SK-N-SH treated with all-trans-retinoic acid at 6 μM for 48 hours (cell line): ENCODE results near the gene COL6A2.

Source experiments
- ATAC-seq: fragments of 200-7000 bp; cut with Tn5 transposase; 3 replicates; pipeline ENCODE4 v1.9.1; 2020; ENCODE audit warnings: mild to moderate bottlenecking, moderate library complexity
- ARNTL ChIP-seq: fragments of 450-650 bp; formaldehyde crosslinking; IDR thresholded peaks from 2 replicates; pipeline ENCODE4 v1.5.0; 2020; ENCODE audit warnings: low read depth, mild to moderate bottlenecking, moderate library complexity, borderline replicate concordance
- BACH2 ChIP-seq: fragments of 250-450 bp; sonication (Bioruptor Pico); IDR thresholded peaks from 2 replicates; pipeline ENCODE4 v1.9.0; 2021; ENCODE audit warnings: mild to moderate bottlenecking, borderline replicate concordance
- CREB5 ChIP-seq: fragments of 250-450 bp; sonication (Bioruptor Pico); IDR thresholded peaks from 2 replicates; pipeline ENCODE4 v1.5.1; 2020; ENCODE audit warnings: low read depth, mild to moderate bottlenecking, moderate library complexity
- CSDC2 ChIP-seq: fragments of 250-450 bp; sonication (Bioruptor Pico); IDR thresholded peaks from 2 replicates; pipeline ENCODE4 v1.5.0; 2020; ENCODE audit warnings: mild to moderate bottlenecking, moderate library complexity
- CSRNP3 ChIP-seq: fragments of 250-450 bp; sonication (Bioruptor Pico); IDR thresholded peaks from 2 replicates; pipeline ENCODE4 v1.5.1; 2021; ENCODE audit warnings: mild to moderate bottlenecking, moderate library complexity
- ESRRG ChIP-seq: fragments of 250-450 bp; sonication (Bioruptor Pico); IDR thresholded peaks from 2 replicates; pipeline ENCODE4 v1.6.1; 2021; ENCODE audit warnings: mild to moderate bottlenecking
- ISL1 ChIP-seq: fragments of 250-450 bp; sonication (Bioruptor Pico); IDR thresholded peaks from 2 replicates; pipeline ENCODE4 v2.1.2; 2022; ENCODE audit warnings: mild to moderate bottlenecking, moderate library complexity
- OSR1 ChIP-seq: fragments of 250-450 bp; sonication (Bioruptor Pico); IDR thresholded peaks from 2 replicates; pipeline ENCODE4 v1.8.0; 2022; ENCODE audit warnings: moderate library complexity, mild to moderate bottlenecking, inconsistent platforms
- PATZ1 ChIP-seq: fragments of 250-450 bp; sonication (Bioruptor Pico); IDR thresholded peaks from 2 replicates; pipeline ENCODE4 v1.8.0; 2020; ENCODE audit warnings: mild to moderate bottlenecking, moderate library complexity, borderline replicate concordance
- POU6F1 ChIP-seq: fragments of 250-450 bp; sonication (Bioruptor Pico); IDR thresholded peaks from 2 replicates; pipeline ENCODE4 v1.8.0; 2021; ENCODE audit warnings: low read depth, mild to moderate bottlenecking, moderate library complexity, borderline replicate concordance
- PPARA ChIP-seq: fragments of 250-450 bp; sonication (Bioruptor Pico); IDR thresholded peaks from 2 replicates; pipeline ENCODE4 v1.5.0; 2020; ENCODE audit warnings: mild to moderate bottlenecking, borderline replicate concordance
- RARB ChIP-seq: fragments of 250-450 bp; sonication (Bioruptor Pico); IDR thresholded peaks from 2 replicates; pipeline ENCODE4 v1.8.0; 2021; ENCODE audit warnings: mild to moderate bottlenecking, moderate library complexity
- SNAI2 ChIP-seq: fragments of 250-450 bp; sonication (Bioruptor Pico); IDR thresholded peaks from 2 replicates; pipeline ENCODE4 v1.5.0; 2020; ENCODE audit warnings: mild to moderate bottlenecking, moderate library complexity
- TCF4 ChIP-seq: fragments of 250-450 bp; sonication (Bioruptor Pico); IDR thresholded peaks from 2 replicates; pipeline ENCODE4 v1.8.0; 2021; ENCODE audit warnings: mild to moderate bottlenecking, moderate library complexity, borderline replicate concordance
- TOX ChIP-seq: fragments of 250-450 bp; sonication (Bioruptor Pico); IDR thresholded peaks from 2 replicates; pipeline ENCODE4 v1.8.0; 2021; ENCODE audit warnings: mild to moderate bottlenecking, moderate library complexity, borderline replicate concordance
- TSHZ2 ChIP-seq: fragments of 250-450 bp; sonication (Bioruptor Pico); IDR thresholded peaks from 2 replicates; pipeline ENCODE4 v1.5.0; 2020; ENCODE audit warnings: mild to moderate bottlenecking, moderate library complexity
- ZC3H10 ChIP-seq: fragments of 250-450 bp; sonication (Bioruptor Pico); IDR thresholded peaks from 2 replicates; pipeline ENCODE4 v1.5.1; 2021; ENCODE audit warnings: mild to moderate bottlenecking, moderate library complexity
- ZFP30 ChIP-seq: fragments of 450-650 bp; formaldehyde crosslinking; IDR thresholded peaks from 2 replicates; pipeline ENCODE4 v1.5.0; 2022; ENCODE audit warnings: mild to moderate bottlenecking, moderate library complexity
- ZNF565 ChIP-seq: fragments of 450-650 bp; formaldehyde crosslinking; conservative IDR thresholded peaks from 2 replicates; pipeline ENCODE4 v1.5.0; 2020; ENCODE audit warnings: low read depth, mild to moderate bottlenecking, moderate library complexity
- ZNF8 ChIP-seq: fragments of 450-650 bp; formaldehyde crosslinking; IDR thresholded peaks from 2 replicates; pipeline ENCODE4 v1.5.0; 2020; ENCODE audit warnings: mild to moderate bottlenecking, moderate library complexity

Gene COL6A2

GRCh38 chr21:46124083-46124925 is 26.4 kb downstream of the COL6A2 start:
- ATAC-seq = no peak
- TF ChIP-seq ZC3H10 = no peak
- no peak for TF ChIP-seq CREB5
- TF ChIP-seq ISL1 (CRISPR knock-in tag) = no peak
- no peak for TF ChIP-seq ZFP30 (CRISPR knock-in tag)
- TF ChIP-seq PATZ1 (CRISPR knock-in tag) = no peak
- no peak for TF ChIP-seq OSR1
- no peak for TF ChIP-seq SNAI2
- no peak for TF ChIP-seq POU6F1 (CRISPR knock-in tag)
- no peak for TF ChIP-seq CSDC2 (CRISPR knock-in tag)
- TF ChIP-seq RARB (CRISPR knock-in tag) = no peak
- no peak for TF ChIP-seq ZNF8 (CRISPR knock-in tag)
- TF ChIP-seq BACH2 = no peak
- TF ChIP-seq CSRNP3 (CRISPR knock-in tag) = no peak
- no peak for TF ChIP-seq ARNTL (CRISPR knock-in tag)
- no peak for TF ChIP-seq TOX (CRISPR knock-in tag)
- TF ChIP-seq ESRRG (CRISPR knock-in tag) = no peak
- TF ChIP-seq TCF4 (CRISPR knock-in tag) = no peak
- TF ChIP-seq, all 23 proteins: peak for 0

- ATAC-seq = no peak
Measured at GRCh38 chr21:46124926-46125845, 27.3 kb downstream of the COL6A2 start.

GRCh38 chr21:46125846-46126301 is 28.0 kb downstream of the COL6A2 start:
- ATAC-seq = no peak
- TF ChIP-seq ISL1 (CRISPR knock-in tag) (no peak), BACH2 (no peak), OSR1 (no peak), RARB (CRISPR knock-in tag) (no peak), PPARA (no peak), TCF4 (CRISPR knock-in tag) (no peak), ESRRG (CRISPR knock-in tag) (no peak), TOX (CRISPR knock-in tag) (no peak), ARNTL (CRISPR knock-in tag) (no peak), ZC3H10 (no peak), ZNF565 (CRISPR knock-in tag) (no peak), CREB5 (no peak), CSDC2 (CRISPR knock-in tag) (no peak), TSHZ2 (CRISPR knock-in tag) (no peak)

More at GRCh38 chr21:46124926-46125845, 27.3 kb downstream of the COL6A2 start:
- no peak for TF ChIP-seq CREB5
- TF ChIP-seq BACH2 = no peak
- no peak for TF ChIP-seq RARB (CRISPR knock-in tag)
- TF ChIP-seq, all 23 proteins: peak for 0
